Neural cell (in vitro differentiated cells): ENCODE data around the gene VPS26C. TPM values are rescaled to one million over a fixed set of nuclear protein-coding genes. Genes with fewer than 3 reads are reported as not detected.
"Not testable (repeated sequence)": the region's sequence is repeated elsewhere in the genome, so short reads cannot be mapped to it uniquely, and the experiment has no call there.

Experiments
- H2AFZ ChIP-seq: fragments of 200-600, 300-800 bp; sonication (generic), shearing (Covaris generic); 2 replicates; pipeline ENCODE4 v1.6.0; 2014; ENCODE audit warnings: low read depth, mild to moderate bottlenecking, antibody characterized with exemption, low read length, moderate library complexity
- H3F3A ChIP-seq: fragments of 200-600 bp; shearing (Covaris generic); 2 replicates; pipeline ENCODE4 v1.6.1; 2016; ENCODE audit warnings: mild to moderate bottlenecking, moderate library complexity, mixed read lengths, antibody characterized with exemption, low read length; ENCODE audit not compliant: insufficient read depth, poor library complexity, severe bottlenecking
- H3K27ac ChIP-seq: fragments of 200-600, 300-800 bp; sonication (generic), shearing (Covaris generic); 2 replicates; pipeline ENCODE4 v1.5.1; 2014; ENCODE audit warnings: mild to moderate bottlenecking, low read length, moderate library complexity
- H3K27me3 ChIP-seq: fragments of 300-800, 200-600 bp; sonication (generic), shearing (Covaris generic); 2 replicates; pipeline ENCODE4 v1.6.0; 2014; ENCODE audit warnings: mild to moderate bottlenecking, low read depth, low read length, moderate library complexity; ENCODE audit not compliant: insufficient read depth
- H3K36me3 ChIP-seq: fragments of 300-800, 200-600 bp; sonication (generic), shearing (Covaris generic); 2 replicates; pipeline ENCODE4 v1.5.1; 2014; ENCODE audit warnings: mild to moderate bottlenecking, antibody characterized with exemption, low read length, moderate library complexity; ENCODE audit not compliant: insufficient read depth
- H3K4me2 ChIP-seq: fragments of 300-800, 200-600 bp; sonication (generic), shearing (Covaris generic); 2 replicates; pipeline ENCODE4 v1.6.0; 2014; ENCODE audit warnings: mild to moderate bottlenecking, low read length
- H3K4me3 ChIP-seq: fragments of 300-800, 200-600 bp; sonication (generic), shearing (Covaris generic); 2 replicates; pipeline ENCODE4 v1.5.1; 2014; ENCODE audit warnings: mild to moderate bottlenecking, low read length, moderate library complexity
- H3K79me2 ChIP-seq: fragments of 200-600 bp; shearing (Covaris generic); replicated peaks from 2 replicates; pipeline ENCODE4 v1.6.0; 2014; ENCODE audit warnings: mild to moderate bottlenecking, low read length, moderate library complexity; ENCODE audit not compliant: insufficient read depth
- H3K9ac ChIP-seq: fragments of 300-800, 200-600 bp; sonication (generic), shearing (Covaris generic); 2 replicates; pipeline ENCODE4 v1.6.1; 2016; ENCODE audit warnings: mild to moderate bottlenecking, low read length, mixed read lengths
- H3K9me2 ChIP-seq: fragments of 200-600 bp; shearing (Covaris generic); 2 replicates; pipeline ENCODE4 v1.6.1; 2016; ENCODE audit warnings: mild to moderate bottlenecking, low read length, mixed read lengths; ENCODE audit not compliant: insufficient read depth
- H3K9me3 ChIP-seq: fragments of 200-600, 300-800 bp; sonication (generic), shearing (Covaris generic); 2 replicates; pipeline ENCODE4 v1.6.1; 2016; ENCODE audit warnings: mild to moderate bottlenecking, mixed run types, low read length, moderate library complexity, mixed read lengths
- H4K20me1 ChIP-seq: fragments of 200-600 bp; shearing (Covaris generic); 2 replicates; pipeline ENCODE4 v1.6.1; 2016; ENCODE audit warnings: mild to moderate bottlenecking, mixed run types; ENCODE audit not compliant: insufficient read depth
- CTCF ChIP-seq: fragments of 450-650 bp; IDR thresholded peaks from 2 replicates; pipeline ENCODE4 v1.5.1; 2014; ENCODE audit warnings: antibody characterized with exemption, mild to moderate bottlenecking, moderate library complexity; ENCODE audit not compliant: poor library complexity, severe bottlenecking
- EP300 ChIP-seq: fragments of 450-650 bp; conservative IDR thresholded peaks from 2 replicates; pipeline ENCODE4 v1.6.1; 2014; ENCODE audit warnings: antibody characterized with exemption, mild to moderate bottlenecking, moderate library complexity; ENCODE audit not compliant: poor library complexity, severe bottlenecking
- EZH2 ChIP-seq: fragments of 200-600, 300-800 bp; shearing (Covaris generic), sonication (generic); IDR thresholded peaks from 2 replicates; pipeline ENCODE4 v1.6.1; 2014; ENCODE audit warnings: antibody characterized with exemption, low read length, borderline replicate concordance, mild to moderate bottlenecking; ENCODE audit not compliant: insufficient read depth, poor library complexity, severe bottlenecking
- MXI1 ChIP-seq: fragments of 450-650 bp; conservative IDR thresholded peaks from 2 replicates; pipeline ENCODE4 v1.6.1; 2014; ENCODE audit warnings: antibody characterized with exemption, mild to moderate bottlenecking; ENCODE audit not compliant: poor library complexity, severe bottlenecking
- POLR2AphosphoS5 ChIP-seq: IDR thresholded peaks from 2 replicates; pipeline ENCODE4 v1.6.1; 2012
- RAD21 ChIP-seq: fragments of 450-650 bp; conservative IDR thresholded peaks from 2 replicates; pipeline ENCODE4 v1.6.1; 2014; ENCODE audit warnings: antibody characterized with exemption, mild to moderate bottlenecking, moderate library complexity
- REST ChIP-seq: IDR thresholded peaks from 2 replicates; pipeline ENCODE4 v1.6.1; 2012; ENCODE audit warnings: borderline replicate concordance
- SMC3 ChIP-seq: fragments of 450-650 bp; conservative IDR thresholded peaks from 2 replicates; pipeline ENCODE4 v1.6.1; 2014; ENCODE audit warnings: antibody characterized with exemption, mild to moderate bottlenecking, moderate library complexity; ENCODE audit not compliant: poor library complexity
- TAF1 ChIP-seq: IDR thresholded peaks from 2 replicates; pipeline ENCODE4 v1.6.1; 2012; ENCODE audit warnings: low read depth
- polyA plus RNA-seq: library from polyadenylated mRNA; depleted of rRNA; stranded (reverse); fragments of >200 nt; gene quantifications from 2 replicates; pipeline ENCODE4 v1.2.3, GENCODE V29; 2014

VPS26C gene
- polyA plus RNA-seq, 1 donor from 2014 or later: 55.5 TPM

- no peak overlapping the region for H3K4me2 ChIP-seq
- H3K4me3 ChIP-seq: no peak overlapping the region
- H2AFZ ChIP-seq: no peak overlapping the region
- no peaks in the 10 kb centered on the region for H3K36me3 ChIP-seq
- H3K79me2 ChIP-seq: no peaks in the 10 kb centered on the region
- H3K27ac ChIP-seq: no peak overlapping the region
- no peaks in the 10 kb centered on the region for H4K20me1 ChIP-seq
- TF ChIP-seq REST (no peak), MXI1 (no peak), EP300 (no peak), POLR2AphosphoS5 (no peak), SMC3 (no peak), CTCF (no peak), TAF1 (no peak), RAD21 (no peak), EZH2 (no peak)
- H3K9me3 ChIP-seq: no peaks in the 10 kb centered on the region
- no peaks in the 10 kb centered on the region for H3K27me3 ChIP-seq
- H3K9ac ChIP-seq: no peak overlapping the region
- no peaks in the 10 kb centered on the region for H3K9me2 ChIP-seq
- H3F3A ChIP-seq: no peaks in the 10 kb centered on the region
Measured at GRCh38 chr21:37292041-37292440, 24.9 kb upstream of the VPS26C start.

- H3K79me2 ChIP-seq, H3K9me3 ChIP-seq, H4K20me1 ChIP-seq, H3K27me3 ChIP-seq, H2AFZ ChIP-seq, H3F3A ChIP-seq, H3K36me3 ChIP-seq, H3K27ac ChIP-seq, H3K9me2 ChIP-seq, H3K4me3 ChIP-seq, H3K4me2 ChIP-seq, H3K9ac ChIP-seq: not testable (repeated sequence)
Measured at GRCh38 chr21:37283191-37283710, 16.1 kb upstream of the VPS26C start.

- not testable (repeated sequence) for H3K9me3 ChIP-seq, H3K9me2 ChIP-seq, H3F3A ChIP-seq, H3K4me3 ChIP-seq, H3K4me2 ChIP-seq, H3K27me3 ChIP-seq, H3K9ac ChIP-seq, H2AFZ ChIP-seq, H3K27ac ChIP-seq, H3K79me2 ChIP-seq, H3K36me3 ChIP-seq, H4K20me1 ChIP-seq
Measured at GRCh38 chr21:37282602-37283001, 15.5 kb upstream of the VPS26C start.
